Liver (tissue), 3 donors: ENCODE results near the gene KNDC1.

ENCODE experiments used
- GABPA ChIP-seq, 2 donors: IDR thresholded peaks in 1 of 2; conservative IDR thresholded peaks in 1 of 2; 2 replicates each; pipeline ENCODE4 v1.6.1; 2016; ENCODE audit warnings: antibody characterized with exemption in 2 of 2, mild to moderate bottlenecking in 1 of 2, moderate library complexity in 1 of 2
- HNF4A ChIP-seq, 2 donors: conservative IDR thresholded peaks; 2 replicates each; pipeline ENCODE4 v1.6.1; 2016; ENCODE audit warnings: antibody characterized with exemption in 2 of 2, mild to moderate bottlenecking in 2 of 2
- JUND ChIP-seq, 2 donors: IDR thresholded peaks; 2 replicates each; pipeline ENCODE4 v1.6.1; 2016; ENCODE audit warnings: antibody characterized with exemption in 2 of 2
- SP1 ChIP-seq: IDR thresholded peaks from 2 replicates; pipeline ENCODE4 v1.6.1; 2018; ENCODE audit warnings: antibody characterized with exemption, mild to moderate bottlenecking
- TAF1 ChIP-seq: conservative IDR thresholded peaks from 2 replicates; pipeline ENCODE4 v1.6.1; 2016; ENCODE audit warnings: antibody characterized with exemption, mild to moderate bottlenecking
- TF ChIP-seq, protein P1 (sequence below): IDR thresholded peaks from 2 replicates; pipeline ENCODE4 v1.6.1; 2016; ENCODE audit warnings: antibody characterized with exemption, mild to moderate bottlenecking
- TF ChIP-seq, protein P2 (sequence below): fragments of 150-350 bp; IDR thresholded peaks from 2 replicates; pipeline ENCODE4 v1.5.1; 2017; ENCODE audit warnings: improper control_type of control experiment, low read depth, low read length; ENCODE audit not compliant: missing input control
- donor health status: healthy.
- donor health status: healthy.

DNA sequence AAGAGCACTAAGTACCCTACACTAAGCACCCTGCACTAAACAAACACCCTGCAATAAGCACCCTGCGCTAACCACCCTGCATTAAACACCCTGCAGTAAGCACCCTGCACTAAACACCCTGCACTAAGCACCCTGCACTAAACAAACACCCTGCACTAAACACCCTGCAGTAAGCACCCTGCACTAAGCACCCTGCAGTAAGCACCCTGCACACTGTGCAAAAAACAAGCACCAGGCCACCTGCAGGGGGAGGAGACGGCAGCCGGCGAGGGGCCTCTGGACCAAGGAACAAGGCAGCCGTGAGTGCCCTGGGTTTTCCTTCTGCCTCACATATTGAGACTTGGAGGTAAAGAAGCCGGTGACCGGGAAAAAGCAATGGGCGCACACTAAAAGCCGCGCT is 30.2 kb downstream of the KNDC1 start:
- TF ChIP-seq SP1 (no peak), HNF4A (conservative IDR thresholded peaks at IDR 0.05) (no peak), GABPA (IDR thresholded peaks at IDR 0.05 in 1 of 2, conservative IDR thresholded peaks at IDR 0.05 in 1 of 2) (no peak), JUND (IDR thresholded peaks at IDR 0.05) (no peak), TAF1 (no peak)
- TF ChIP-seq, protein P1, sequence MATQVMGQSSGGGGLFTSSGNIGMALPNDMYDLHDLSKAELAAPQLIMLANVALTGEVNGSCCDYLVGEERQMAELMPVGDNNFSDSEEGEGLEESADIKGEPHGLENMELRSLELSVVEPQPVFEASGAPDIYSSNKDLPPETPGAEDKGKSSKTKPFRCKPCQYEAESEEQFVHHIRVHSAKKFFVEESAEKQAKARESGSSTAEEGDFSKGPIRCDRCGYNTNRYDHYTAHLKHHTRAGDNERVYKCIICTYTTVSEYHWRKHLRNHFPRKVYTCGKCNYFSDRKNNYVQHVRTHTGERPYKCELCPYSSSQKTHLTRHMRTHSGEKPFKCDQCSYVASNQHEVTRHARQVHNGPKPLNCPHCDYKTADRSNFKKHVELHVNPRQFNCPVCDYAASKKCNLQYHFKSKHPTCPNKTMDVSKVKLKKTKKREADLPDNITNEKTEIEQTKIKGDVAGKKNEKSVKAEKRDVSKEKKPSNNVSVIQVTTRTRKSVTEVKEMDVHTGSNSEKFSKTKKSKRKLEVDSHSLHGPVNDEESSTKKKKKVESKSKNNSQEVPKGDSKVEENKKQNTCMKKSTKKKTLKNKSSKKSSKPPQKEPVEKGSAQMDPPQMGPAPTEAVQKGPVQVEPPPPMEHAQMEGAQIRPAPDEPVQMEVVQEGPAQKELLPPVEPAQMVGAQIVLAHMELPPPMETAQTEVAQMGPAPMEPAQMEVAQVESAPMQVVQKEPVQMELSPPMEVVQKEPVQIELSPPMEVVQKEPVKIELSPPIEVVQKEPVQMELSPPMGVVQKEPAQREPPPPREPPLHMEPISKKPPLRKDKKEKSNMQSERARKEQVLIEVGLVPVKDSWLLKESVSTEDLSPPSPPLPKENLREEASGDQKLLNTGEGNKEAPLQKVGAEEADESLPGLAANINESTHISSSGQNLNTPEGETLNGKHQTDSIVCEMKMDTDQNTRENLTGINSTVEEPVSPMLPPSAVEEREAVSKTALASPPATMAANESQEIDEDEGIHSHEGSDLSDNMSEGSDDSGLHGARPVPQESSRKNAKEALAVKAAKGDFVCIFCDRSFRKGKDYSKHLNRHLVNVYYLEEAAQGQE = no peak
- TF ChIP-seq, protein P2, sequence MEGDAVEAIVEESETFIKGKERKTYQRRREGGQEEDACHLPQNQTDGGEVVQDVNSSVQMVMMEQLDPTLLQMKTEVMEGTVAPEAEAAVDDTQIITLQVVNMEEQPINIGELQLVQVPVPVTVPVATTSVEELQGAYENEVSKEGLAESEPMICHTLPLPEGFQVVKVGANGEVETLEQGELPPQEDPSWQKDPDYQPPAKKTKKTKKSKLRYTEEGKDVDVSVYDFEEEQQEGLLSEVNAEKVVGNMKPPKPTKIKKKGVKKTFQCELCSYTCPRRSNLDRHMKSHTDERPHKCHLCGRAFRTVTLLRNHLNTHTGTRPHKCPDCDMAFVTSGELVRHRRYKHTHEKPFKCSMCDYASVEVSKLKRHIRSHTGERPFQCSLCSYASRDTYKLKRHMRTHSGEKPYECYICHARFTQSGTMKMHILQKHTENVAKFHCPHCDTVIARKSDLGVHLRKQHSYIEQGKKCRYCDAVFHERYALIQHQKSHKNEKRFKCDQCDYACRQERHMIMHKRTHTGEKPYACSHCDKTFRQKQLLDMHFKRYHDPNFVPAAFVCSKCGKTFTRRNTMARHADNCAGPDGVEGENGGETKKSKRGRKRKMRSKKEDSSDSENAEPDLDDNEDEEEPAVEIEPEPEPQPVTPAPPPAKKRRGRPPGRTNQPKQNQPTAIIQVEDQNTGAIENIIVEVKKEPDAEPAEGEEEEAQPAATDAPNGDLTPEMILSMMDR = no peak
